NCI-H1092 treated with DMSO at 0.1 percent for 48 hours (cell line): ENCODE data around the gene FHIT.

Experiments
- DNase-seq: peaks from one replicate; lab custom pipeline; 2025; lab: John Stamatoyannopoulos, UW

The FHIT gene

GRCh38 chr3:60325610-60326170 lies 925.6 kb downstream of the FHIT start:
- no peak for DNase-seq

- no peak for DNase-seq
These were observed 927.6 kb downstream of the FHIT start for GRCh38 chr3:60323651-60324050.

- DNase-seq = no peak
These were observed 928.1 kb downstream of the FHIT start for GRCh38 chr3:60323180-60323579.

GRCh38 chr3:60322298-60322856 lies 928.9 kb downstream of the FHIT start:
- no peak for DNase-seq

GRCh38 chr3:60319179-60319858 lies 931.9 kb downstream of the FHIT start:
- DNase-seq = no peak

GRCh38 chr3:60316121-60316797 lies 935.0 kb downstream of the FHIT start:
- no peak for DNase-seq

GRCh38 chr3:60313951-60314461 lies 937.2 kb downstream of the FHIT start:
- DNase-seq = no peak

GRCh38 chr3:60313231-60313798 lies 937.9 kb downstream of the FHIT start:
- no peak for DNase-seq

GRCh38 chr3:60309539-60310268 lies 941.5 kb downstream of the FHIT start:
- no peak for DNase-seq

- no peak for DNase-seq
These were observed 942.4 kb downstream of the FHIT start for GRCh38 chr3:60308808-60309207.

GRCh38 chr3:60307562-60308199 lies 943.6 kb downstream of the FHIT start:
- DNase-seq = no peak

GRCh38 chr3:60304112-60304511 lies 947.1 kb downstream of the FHIT start:
- no peak for DNase-seq

GRCh38 chr3:60303160-60303559 lies 948.1 kb downstream of the FHIT start:
- no peak for DNase-seq

- no peak for DNase-seq
These were observed 950.1 kb downstream of the FHIT start for GRCh38 chr3:60301142-60301541.

- DNase-seq = no peak
These were observed 953.1 kb downstream of the FHIT start for GRCh38 chr3:60298141-60298540.

GRCh38 chr3:60294181-60294580 lies 957.1 kb downstream of the FHIT start:
- DNase-seq = peak; percentile 20

GRCh38 chr3:60291115-60291514 lies 960.1 kb downstream of the FHIT start:
- no peak for DNase-seq

GRCh38 chr3:60290122-60290492 lies 961.1 kb downstream of the FHIT start:
- DNase-seq = no peak

GRCh38 chr3:60289341-60290121 lies 961.7 kb downstream of the FHIT start:
- DNase-seq = no peak

- peak; percentile 33 for DNase-seq
These were observed 968.4 kb downstream of the FHIT start for GRCh38 chr3:60282866-60283265.

- no peak for DNase-seq
These were observed 969.3 kb downstream of the FHIT start for GRCh38 chr3:60281970-60282369.
